Mucosa of stomach (tissue), 1 donor: ENCODE data around the gene THSD7B.

Source experiments
- H3K27me3 ChIP-seq: one replicate; pipeline ENCODE4 v1.7.0; 2013; ENCODE audit warnings: mild to moderate bottlenecking, low read length; ENCODE audit not compliant: control insufficient read depth, insufficient read depth
- H3K36me3 ChIP-seq: one replicate; pipeline ENCODE4 v1.7.0; 2013; ENCODE audit warnings: low read length; ENCODE audit not compliant: control insufficient read depth, insufficient read depth
- H3K4me1 ChIP-seq: one replicate; pipeline ENCODE4 v1.7.0; 2013; ENCODE audit warnings: mild to moderate bottlenecking, low read length; ENCODE audit not compliant: control insufficient read depth, insufficient read depth
- H3K4me3 ChIP-seq: one replicate; pipeline ENCODE4 v1.7.0; 2013; ENCODE audit warnings: low read length
- H3K9ac ChIP-seq: one replicate; pipeline ENCODE4 v1.7.0; 2013; ENCODE audit warnings: mild to moderate bottlenecking, low read length, moderate library complexity
- H3K9me3 ChIP-seq: one replicate; pipeline ENCODE4 v1.7.0; 2013; ENCODE audit warnings: mild to moderate bottlenecking, low read length, moderate library complexity; ENCODE audit not compliant: control insufficient read depth
- donor health status: Pancreatic carcinoma.

Gene THSD7B

DNA sequence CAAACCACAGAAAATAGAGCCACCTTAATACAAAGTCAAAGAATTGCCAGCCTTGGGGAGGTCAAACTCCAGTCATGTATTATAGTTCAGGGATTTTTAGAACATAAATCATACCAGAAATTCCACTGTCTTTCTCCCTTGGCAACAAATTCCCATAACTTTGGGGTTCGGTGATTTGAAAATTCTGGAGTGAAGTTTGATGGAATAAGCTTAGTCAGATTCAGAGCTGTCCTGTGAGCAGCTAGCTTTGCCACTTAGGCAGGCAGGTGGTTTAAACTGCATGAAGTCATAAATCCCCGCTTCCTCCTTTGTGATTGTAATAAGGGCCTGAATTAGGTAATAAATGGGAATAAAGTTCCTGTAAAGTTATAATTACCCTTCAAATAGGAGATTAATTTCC, 741.9 kb downstream of the THSD7B start:
- H3K9me3 ChIP-seq, result no peaks in the 10 kb centered on the region
- no peaks in the 10 kb centered on the region for H3K27me3 ChIP-seq

GRCh38 chr2:137508739-137509384, 743.5 kb downstream of the THSD7B start:
- H3K9ac ChIP-seq, result no peak overlapping the region
- H3K4me3 ChIP-seq, result no peak overlapping the region
- no peaks in the 10 kb centered on the region for H3K36me3 ChIP-seq
- H3K27me3 ChIP-seq, result no peaks in the 10 kb centered on the region
- no peaks in the 10 kb centered on the region for H3K9me3 ChIP-seq
- H3K4me1 ChIP-seq, result no peaks in the 10 kb centered on the region

More for the DNA sequence above, 741.9 kb downstream of the THSD7B start:
- Histone ChIP-seq H3K36me3 (no peaks in the 10 kb centered on the region), H3K4me1 (no peaks in the 10 kb centered on the region), H3K4me3 (no peak overlapping the region), H3K9ac (no peak overlapping the region)

GRCh38 chr2:137511526-137511925, 746.2 kb downstream of the THSD7B start:
- Histone ChIP-seq H3K9ac (no peak overlapping the region), H3K9me3 (no peaks in the 10 kb centered on the region), H3K4me3 (no peak overlapping the region), H3K36me3 (no peaks in the 10 kb centered on the region), H3K27me3 (no peaks in the 10 kb centered on the region), H3K4me1 (no peaks in the 10 kb centered on the region)

DNA sequence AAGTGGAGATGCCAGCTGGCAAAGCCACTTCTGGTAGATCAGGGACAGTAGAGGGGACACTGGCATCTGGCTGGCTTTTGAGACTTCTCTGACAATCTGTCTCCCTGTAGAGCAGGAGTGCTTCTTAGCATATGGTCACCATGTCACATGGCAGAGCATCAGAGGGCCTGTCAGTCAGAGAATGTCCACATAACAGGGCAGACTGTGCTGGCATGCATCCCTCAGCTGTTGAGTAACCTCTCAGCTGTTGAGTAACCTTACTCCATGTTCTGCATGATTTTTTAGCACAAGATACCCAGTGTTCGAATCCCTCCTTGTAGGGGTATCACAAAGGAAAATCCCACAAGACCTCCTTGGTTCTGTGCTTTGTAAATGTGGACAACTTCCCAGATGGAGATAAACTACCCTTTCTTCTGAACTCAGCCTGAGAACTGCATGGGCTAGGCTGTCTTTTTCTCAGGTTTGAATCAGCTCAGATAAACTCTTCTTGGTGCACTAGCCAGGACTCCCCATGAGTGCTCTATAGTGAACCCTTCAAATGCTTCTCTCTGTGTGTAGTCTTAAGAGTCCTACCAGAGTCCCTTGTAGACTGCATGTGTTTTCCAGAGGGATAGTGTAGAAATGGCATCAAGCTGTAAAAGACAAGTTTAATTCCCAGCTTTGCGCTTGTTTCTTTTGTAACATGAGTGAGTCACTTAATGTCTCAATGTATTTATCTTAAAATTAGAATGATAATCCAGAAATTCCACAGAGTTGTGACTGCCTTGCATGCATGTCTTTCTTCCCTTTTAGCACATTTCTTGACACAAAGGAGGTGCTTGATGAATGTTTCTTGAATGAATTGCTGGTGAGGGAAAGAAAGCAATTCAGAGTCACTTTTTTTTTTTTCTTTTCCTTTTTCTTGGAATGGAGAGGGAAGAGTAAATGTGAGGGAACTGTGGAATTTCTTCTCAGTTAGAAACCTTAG, 756.6 kb downstream of the THSD7B start:
- Histone ChIP-seq H3K9ac (no peak overlapping the region), H3K9me3 (no peaks in the 10 kb centered on the region), H3K4me3 (no peak overlapping the region), H3K4me1 (no peaks in the 10 kb centered on the region), H3K36me3 (no peaks in the 10 kb centered on the region), H3K27me3 (no peaks in the 10 kb centered on the region)

DNA sequence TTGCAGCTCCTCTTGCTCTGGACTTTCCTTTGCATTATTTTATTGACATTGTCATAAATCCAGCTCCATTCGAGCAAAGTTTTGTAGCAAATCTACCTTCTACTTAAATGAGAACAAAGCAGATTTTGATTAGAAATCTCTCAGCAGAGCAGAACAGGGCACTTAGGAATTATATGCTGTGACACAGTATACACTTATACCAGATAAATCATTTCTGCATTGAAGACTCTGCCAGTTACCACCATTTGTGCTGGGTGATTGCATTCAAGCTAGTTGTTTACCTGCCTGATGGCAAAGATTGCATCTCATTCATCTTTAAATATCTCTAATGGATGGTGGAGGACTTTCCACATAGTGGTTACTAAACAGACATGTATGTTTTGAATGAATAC, 757.3 kb downstream of the THSD7B start:
- H3K4me1 ChIP-seq, result no peaks in the 10 kb centered on the region
- no peak overlapping the region for H3K9ac ChIP-seq
- no peaks in the 10 kb centered on the region for H3K36me3 ChIP-seq
- no peaks in the 10 kb centered on the region for H3K9me3 ChIP-seq
- no peaks in the 10 kb centered on the region for H3K27me3 ChIP-seq
- no peak overlapping the region for H3K4me3 ChIP-seq

- no peak overlapping the region for H3K9ac ChIP-seq
- no peaks in the 10 kb centered on the region for H3K27me3 ChIP-seq
- H3K9me3 ChIP-seq, result no peaks in the 10 kb centered on the region
- H3K36me3 ChIP-seq, result no peaks in the 10 kb centered on the region
- no peaks in the 10 kb centered on the region for H3K4me1 ChIP-seq
- H3K4me3 ChIP-seq, result no peak overlapping the region
Observed at GRCh38 chr2:137523931-137524330, 758.6 kb downstream of the THSD7B start.

- no peaks in the 10 kb centered on the region for H3K36me3 ChIP-seq
- H3K4me3 ChIP-seq, result no peak overlapping the region
- H3K27me3 ChIP-seq, result no peaks in the 10 kb centered on the region
- no peaks in the 10 kb centered on the region for H3K9me3 ChIP-seq
- H3K9ac ChIP-seq, result no peak overlapping the region
- no peaks in the 10 kb centered on the region for H3K4me1 ChIP-seq
Observed at GRCh38 chr2:137525132-137525531, 759.8 kb downstream of the THSD7B start.

- Histone ChIP-seq H3K4me1 (no peaks in the 10 kb centered on the region), H3K4me3 (no peak overlapping the region), H3K27me3 (no peaks in the 10 kb centered on the region), H3K36me3 (no peaks in the 10 kb centered on the region), H3K9me3 (no peaks in the 10 kb centered on the region), H3K9ac (no peak overlapping the region)
Observed at GRCh38 chr2:137525641-137526190, 760.4 kb downstream of the THSD7B start.

GRCh38 chr2:137535897-137536296, 770.6 kb downstream of the THSD7B start:
- H3K4me1 ChIP-seq, result no peaks in the 10 kb centered on the region
- H3K4me3 ChIP-seq, result no peak overlapping the region
- H3K9ac ChIP-seq, result no peak overlapping the region
- H3K27me3 ChIP-seq, result no peaks in the 10 kb centered on the region
- H3K9me3 ChIP-seq, result no peaks in the 10 kb centered on the region
- no peaks in the 10 kb centered on the region for H3K36me3 ChIP-seq

- H3K9ac ChIP-seq, result no peak overlapping the region
- no peaks in the 10 kb centered on the region for H3K36me3 ChIP-seq
- H3K4me3 ChIP-seq, result no peak overlapping the region
- H3K9me3 ChIP-seq, result no peaks in the 10 kb centered on the region
- H3K4me1 ChIP-seq, result no peaks in the 10 kb centered on the region
- no peaks in the 10 kb centered on the region for H3K27me3 ChIP-seq
Observed at GRCh38 chr2:137539336-137539735, 774.0 kb downstream of the THSD7B start.

- no peaks in the 10 kb centered on the region for H3K9me3 ChIP-seq
- H3K4me1 ChIP-seq, result no peaks in the 10 kb centered on the region
- H3K9ac ChIP-seq, result no peak overlapping the region
- no peak overlapping the region for H3K4me3 ChIP-seq
- H3K36me3 ChIP-seq, result no peaks in the 10 kb centered on the region
- H3K27me3 ChIP-seq, result no peaks in the 10 kb centered on the region
Observed at GRCh38 chr2:137547842-137548241, 782.5 kb downstream of the THSD7B start.

GRCh38 chr2:137566387-137566786, 801.0 kb downstream of the THSD7B start:
- Histone ChIP-seq H3K9me3 (no peaks in the 10 kb centered on the region), H3K4me3 (no peak overlapping the region), H3K36me3 (no peaks in the 10 kb centered on the region), H3K27me3 (no peaks in the 10 kb centered on the region), H3K9ac (no peak overlapping the region), H3K4me1 (no peaks in the 10 kb centered on the region)
